ENCODE data around the gene SLC15A3. TPM values are rescaled to one million over a fixed set of nuclear protein-coding genes. Genes with fewer than 3 reads are reported as not detected.

SLC15A3 gene
- polyA plus RNA-seq, 1 experiment: 4.8 TPM

DNA sequence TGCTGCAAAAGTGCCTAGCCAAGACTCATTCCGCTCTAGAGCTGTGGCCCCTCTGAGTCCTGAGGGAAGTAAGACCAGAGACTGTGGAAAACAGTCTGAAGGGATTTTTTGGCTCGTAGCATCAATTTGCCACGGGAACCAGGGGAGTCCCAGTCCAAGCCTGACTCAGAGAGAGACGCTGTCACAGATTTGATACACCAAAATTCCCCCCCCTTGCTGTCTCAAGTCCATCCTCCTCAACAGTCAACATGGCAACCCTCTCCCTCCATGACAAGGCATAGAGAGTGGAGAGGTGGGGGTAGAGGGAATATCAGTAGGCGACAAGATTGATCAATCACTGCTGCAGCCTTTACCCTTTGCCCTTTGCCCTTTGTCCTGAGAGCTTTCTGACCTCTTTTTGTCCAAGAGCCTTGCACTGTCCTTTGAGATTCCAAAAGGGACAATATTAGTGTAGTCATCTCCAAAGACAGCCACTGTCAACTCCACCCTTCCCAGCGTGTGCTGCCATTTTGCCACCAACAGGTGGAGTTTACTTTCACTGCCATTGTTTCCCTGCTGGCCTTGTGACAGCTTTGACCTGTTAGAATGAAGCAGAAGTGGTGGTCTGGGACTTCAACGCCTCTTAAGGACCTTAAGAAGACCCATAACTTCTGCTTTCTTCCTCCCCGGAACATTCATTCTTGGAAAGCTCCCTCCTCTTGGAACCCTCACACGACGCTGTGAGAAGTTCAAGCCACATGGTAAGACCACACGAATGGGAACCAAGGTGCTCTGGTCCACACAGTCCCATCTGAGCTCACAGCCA, 7.3 kb downstream of the SLC15A3 start:
- DNase-seq (ENCODE audit: low read depth, low spot score): no peak
- no peaks in the 10 kb centered on the region for H3K9me3 ChIP-seq (ENCODE audit: control insufficient read depth, insufficient read depth, low read length)
- ChIA-PET POLR2A (no interaction called here), CTCF (interaction anchor here (0.6 to 0.7 kb wide), 2 partner anchors 45 to 203 kb away, joined by 3 read pairs; no protein-coding TSS in a partner anchor)
- TF ChIP-seq, protein P1, sequence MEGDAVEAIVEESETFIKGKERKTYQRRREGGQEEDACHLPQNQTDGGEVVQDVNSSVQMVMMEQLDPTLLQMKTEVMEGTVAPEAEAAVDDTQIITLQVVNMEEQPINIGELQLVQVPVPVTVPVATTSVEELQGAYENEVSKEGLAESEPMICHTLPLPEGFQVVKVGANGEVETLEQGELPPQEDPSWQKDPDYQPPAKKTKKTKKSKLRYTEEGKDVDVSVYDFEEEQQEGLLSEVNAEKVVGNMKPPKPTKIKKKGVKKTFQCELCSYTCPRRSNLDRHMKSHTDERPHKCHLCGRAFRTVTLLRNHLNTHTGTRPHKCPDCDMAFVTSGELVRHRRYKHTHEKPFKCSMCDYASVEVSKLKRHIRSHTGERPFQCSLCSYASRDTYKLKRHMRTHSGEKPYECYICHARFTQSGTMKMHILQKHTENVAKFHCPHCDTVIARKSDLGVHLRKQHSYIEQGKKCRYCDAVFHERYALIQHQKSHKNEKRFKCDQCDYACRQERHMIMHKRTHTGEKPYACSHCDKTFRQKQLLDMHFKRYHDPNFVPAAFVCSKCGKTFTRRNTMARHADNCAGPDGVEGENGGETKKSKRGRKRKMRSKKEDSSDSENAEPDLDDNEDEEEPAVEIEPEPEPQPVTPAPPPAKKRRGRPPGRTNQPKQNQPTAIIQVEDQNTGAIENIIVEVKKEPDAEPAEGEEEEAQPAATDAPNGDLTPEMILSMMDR (IDR thresholded peaks at IDR 0.05; ENCODE audit: low read depth, low read length): peak; percentile 34
- H3K27me3 ChIP-seq (ENCODE audit: control insufficient read depth, insufficient read depth, low read length): peaks cover 5% of the 10 kb centered on the region
- H3K4me3 ChIP-seq (ENCODE audit: low read depth, low read length): no peak overlapping the region
- no peak overlapping the region for H3K27ac ChIP-seq (ENCODE audit: low read depth, low read length)

DNA sequence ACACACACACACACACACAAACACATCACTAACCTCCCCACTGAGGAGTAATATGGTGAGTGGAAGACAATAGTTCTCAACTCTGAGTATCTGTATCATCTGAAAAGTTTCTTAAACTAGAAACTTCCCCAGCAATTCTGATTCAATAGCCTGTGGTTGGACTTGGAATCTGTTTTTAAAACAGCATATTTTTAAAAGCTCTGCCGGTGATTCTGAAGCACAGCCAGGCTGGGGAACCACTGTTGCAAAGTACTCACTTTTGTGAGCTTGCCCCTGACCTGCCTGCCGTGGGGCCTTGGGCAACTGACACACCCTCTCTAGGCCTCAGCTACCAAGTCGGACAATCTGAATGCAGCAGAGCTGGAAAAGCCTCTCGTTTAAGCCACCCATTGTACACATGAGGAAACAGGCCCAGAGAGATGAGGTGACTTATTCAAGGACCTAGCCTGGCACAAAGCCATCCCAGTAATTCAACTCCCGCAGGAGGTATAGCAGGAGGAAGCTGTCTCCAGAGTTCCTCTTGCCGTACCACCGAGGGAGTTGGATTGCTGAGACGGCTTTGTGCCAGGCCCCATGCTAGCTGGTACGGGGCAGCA, 8.9 kb downstream of the SLC15A3 start:
- DNase-seq (ENCODE audit: low read depth, low spot score): no peak
- no peaks in the 10 kb centered on the region for H3K9me3 ChIP-seq (ENCODE audit: control insufficient read depth, insufficient read depth, low read length)
- H3K27ac ChIP-seq (ENCODE audit: low read depth, low read length): peak overlapping the region; percentile 2
- ChIA-PET POLR2A (no interaction called here), CTCF (interaction anchor here (0.6 to 1.3 kb wide), 2 partner anchors 44 to 245 kb away, joined by 3 read pairs; no protein-coding TSS in a partner anchor)
- H3K27me3 ChIP-seq (ENCODE audit: control insufficient read depth, insufficient read depth, low read length): peaks cover 2% of the 10 kb centered on the region
- H3K4me3 ChIP-seq (ENCODE audit: low read depth, low read length): no peak overlapping the region
- TF ChIP-seq, protein P1 (IDR thresholded peaks at IDR 0.05; ENCODE audit: low read depth, low read length): no peak

DNA sequence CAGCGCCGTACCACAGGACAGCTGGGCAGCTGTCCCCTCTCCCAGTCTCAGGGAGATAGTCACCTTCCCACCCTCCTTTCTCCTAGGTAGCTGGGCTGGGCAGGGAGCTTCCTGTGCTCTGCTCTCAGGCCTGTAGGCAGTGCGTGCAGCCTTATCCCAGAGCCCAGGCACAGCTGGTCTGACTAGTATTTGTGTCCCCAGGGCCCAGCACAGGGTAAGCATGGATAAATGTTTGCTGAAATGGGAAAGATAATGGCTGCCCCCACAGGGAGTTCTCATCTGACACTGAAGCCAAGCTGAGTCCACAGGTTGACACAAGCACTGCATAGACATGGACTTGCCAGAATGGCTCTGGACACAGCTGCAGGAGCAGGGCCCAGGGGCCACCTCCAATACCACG, 9.8 kb downstream of the SLC15A3 start:
- Histone ChIP-seq H3K4me3 (ENCODE audit: low read depth, low read length) (no peak overlapping the region), H3K27me3 (ENCODE audit: control insufficient read depth, insufficient read depth, low read length) (peaks cover 2% of the 10 kb centered on the region), H3K27ac (ENCODE audit: low read depth, low read length) (no peak overlapping the region), H3K9me3 (ENCODE audit: control insufficient read depth, insufficient read depth, low read length) (no peaks in the 10 kb centered on the region)
- ChIA-PET POLR2A (no interaction called here), CTCF (interaction anchor here (1.3 kb wide), 1 partner anchor 43 kb away, joined by 3 read pairs; no protein-coding TSS in a partner anchor)
- no peak for DNase-seq (ENCODE audit: low read depth, low spot score)
- TF ChIP-seq, protein P1 (IDR thresholded peaks at IDR 0.05; ENCODE audit: low read depth, low read length): no peak

DNA sequence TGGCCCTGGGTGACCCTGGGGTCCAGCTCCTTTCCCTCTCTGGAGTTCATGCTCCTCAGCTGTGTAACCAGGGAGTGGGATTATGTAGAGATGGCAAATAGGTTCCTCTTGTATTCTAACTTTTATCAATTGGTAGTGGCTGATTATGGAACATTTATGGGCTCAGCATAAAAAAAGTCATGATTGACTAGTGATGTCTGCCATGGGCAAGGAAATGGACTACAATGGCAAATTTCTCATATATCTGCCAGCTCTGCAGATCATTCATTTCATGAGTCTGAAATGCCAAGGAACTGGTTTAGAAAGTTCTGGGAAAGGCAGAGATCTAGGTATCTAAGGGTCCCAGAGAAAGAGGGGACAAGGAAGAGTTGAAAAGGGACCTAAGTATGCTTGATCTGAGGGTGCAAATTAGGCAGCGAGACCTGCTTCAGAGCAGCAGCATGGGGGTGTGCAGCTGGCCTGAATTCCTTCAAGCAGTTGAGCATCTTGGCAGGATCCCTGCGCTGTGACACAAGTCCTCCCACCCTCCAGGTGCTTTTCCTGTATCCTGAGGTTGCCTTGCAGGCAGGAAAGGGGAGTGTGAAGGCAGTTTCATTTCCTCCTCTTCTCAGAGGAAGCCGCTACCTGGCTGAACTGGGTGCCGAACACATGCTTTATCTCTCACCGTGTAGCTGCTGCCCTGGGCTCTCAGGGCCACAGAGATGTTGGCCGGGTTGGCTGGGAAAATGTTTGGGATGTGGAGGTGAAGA, 10.4 kb downstream of the SLC15A3 start:
- Histone ChIP-seq H3K27ac (ENCODE audit: low read depth, low read length) (no peak overlapping the region), H3K4me3 (ENCODE audit: low read depth, low read length) (no peak overlapping the region), H3K27me3 (ENCODE audit: control insufficient read depth, insufficient read depth, low read length) (peaks cover 2% of the 10 kb centered on the region), H3K9me3 (ENCODE audit: control insufficient read depth, insufficient read depth, low read length) (no peaks in the 10 kb centered on the region)
- no peak for DNase-seq (ENCODE audit: low read depth, low spot score)
- TF ChIP-seq, protein P1 (IDR thresholded peaks at IDR 0.05; ENCODE audit: low read depth, low read length): no peak
- CTCF ChIA-PET: interaction anchor here (1.3 to 1.6 kb wide), 3 partner anchors 13 to 42 kb away, joined by 3 to 5 read pairs (median 4); no protein-coding TSS in a partner anchor
- POLR2A ChIA-PET: no interaction called here
